Neural progenitor cell (in vitro differentiated cells): ENCODE data around the gene LRP3. TPM values are rescaled to one million over a fixed set of nuclear protein-coding genes. Genes with fewer than 3 reads are reported as not detected.

Source experiments
- DNase-seq: peaks from one replicate; pipeline ENCODE4 v3.0.0-alpha.2; 2016; ENCODE audit warnings: low spot score
- H2AFZ ChIP-seq: fragments of 200-600 bp; sonication (generic); replicated peaks from 2 replicates; pipeline ENCODE4 v1.6.1; 2016; ENCODE audit warnings: antibody characterized with exemption
- H3F3A ChIP-seq: fragments of 200-600 bp; sonication (generic); 2 replicates; pipeline ENCODE4 v1.6.1; 2016; ENCODE audit warnings: antibody characterized with exemption, low read depth
- H3K27ac ChIP-seq: fragments of 200-600 bp; sonication (generic); 2 replicates; pipeline ENCODE4 v1.5.1; 2016; ENCODE audit warnings: mild to moderate bottlenecking
- H3K27me3 ChIP-seq: fragments of 200-600 bp; sonication (generic); 2 replicates; pipeline ENCODE4 v1.6.1; 2016; ENCODE audit warnings: mild to moderate bottlenecking, moderate library complexity
- H3K36me3 ChIP-seq: fragments of 200-600 bp; sonication (generic); 2 replicates; pipeline ENCODE4 v1.5.1; 2016
- H3K4me1 ChIP-seq: fragments of 200-600 bp; sonication (generic); 2 replicates; pipeline ENCODE4 v1.6.1; 2016; ENCODE audit warnings: mixed run types
- H3K4me2 ChIP-seq: fragments of 200-600 bp; sonication (generic); 2 replicates; pipeline ENCODE4 v1.6.1; 2016
- H3K4me3 ChIP-seq: fragments of 200-600 bp; sonication (generic); 2 replicates; pipeline ENCODE4 v1.5.1; 2016
- H3K79me2 ChIP-seq: fragments of 200-600 bp; sonication (generic); 2 replicates; pipeline ENCODE4 v1.6.1; 2016; ENCODE audit warnings: low read depth
- H3K9ac ChIP-seq: fragments of 200-600 bp; sonication (generic); 2 replicates; pipeline ENCODE4 v1.6.1; 2016
- H3K9me3 ChIP-seq: fragments of 200-600 bp; sonication (generic); 2 replicates; pipeline ENCODE4 v1.5.1; 2016; ENCODE audit warnings: low read depth
- H4K20me1 ChIP-seq: fragments of 200-600 bp; sonication (generic); 2 replicates; pipeline ENCODE4 v1.6.1; 2016; ENCODE audit warnings: low read depth
- H3K27ac Mint-ChIP-seq: 3 replicates; pipeline ENCODE4 v1.8.0; 2021; ENCODE audit warnings: mixed read lengths
- H3K27me3 Mint-ChIP-seq: 2 replicates; pipeline ENCODE4 v1.8.0; 2022; ENCODE audit warnings: low read depth, mild to moderate bottlenecking, inconsistent platforms, moderate library complexity, mixed read lengths; ENCODE audit not compliant: insufficient read depth
- H3K36me3 Mint-ChIP-seq: 3 replicates; pipeline ENCODE4 v1.8.0; 2021; ENCODE audit warnings: mixed read lengths
- H3K4me1 Mint-ChIP-seq: 3 replicates; pipeline ENCODE4 v1.8.0; 2021; ENCODE audit warnings: mixed read lengths
- H3K4me3 Mint-ChIP-seq: 3 replicates; pipeline ENCODE4 v1.8.0; 2021; ENCODE audit warnings: mild to moderate bottlenecking, moderate library complexity, mixed read lengths
- H3K9me3 Mint-ChIP-seq: 3 replicates; pipeline ENCODE4 v1.8.0; 2020; ENCODE audit warnings: mixed read lengths
- EZH2 ChIP-seq: fragments of 200-600 bp; sonication (generic); IDR thresholded peaks from 2 replicates; pipeline ENCODE4 v1.6.1; 2017; ENCODE audit warnings: antibody characterized with exemption, mild to moderate bottlenecking, moderate library complexity
- EZH2phosphoT487 ChIP-seq: fragments of 200-600 bp; sonication (generic); IDR thresholded peaks from 2 replicates; pipeline ENCODE4 v1.6.1; 2017; ENCODE audit warnings: antibody characterized with exemption
- total RNA-seq: library from RNA; depleted of rRNA; stranded (reverse); fragments of >200 nt; gene quantifications from 2 replicates; pipeline ENCODE4 v1.2.3, GENCODE V29; 2015; ENCODE audit warnings: low replicate concordance
- TF ChIP-seq, protein P1 (sequence below): fragments of 200-600 bp; sonication (generic); IDR thresholded peaks from 2 replicates; pipeline ENCODE4 v1.5.1; 2017; ENCODE audit warnings: antibody characterized with exemption, mild to moderate bottlenecking

LRP3 gene
- total RNA-seq, 1 donor from 2014 or later = 7.5 TPM

DNA sequence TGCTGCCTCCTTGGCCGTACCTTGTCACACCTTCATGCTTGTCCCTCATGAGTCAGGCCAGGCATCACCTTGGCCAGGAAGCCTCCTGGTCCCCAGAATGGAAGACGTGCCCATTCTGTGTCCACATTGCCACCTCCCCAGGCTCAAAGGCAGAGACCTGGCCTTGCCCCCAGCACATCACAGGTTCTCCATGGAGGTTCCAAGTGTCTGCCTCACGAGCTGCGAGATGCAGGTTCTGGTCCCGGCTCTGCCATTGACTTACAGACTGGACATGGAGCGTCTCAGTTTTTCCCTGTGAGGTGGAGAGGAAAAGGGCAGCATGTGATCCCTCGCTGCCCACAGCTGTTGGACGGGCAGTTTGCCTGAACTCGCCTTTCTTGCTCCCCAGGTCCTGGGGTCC is 40.6 kb downstream of the LRP3 start:
- no peaks in the 10 kb centered on the region for H3K9me3 ChIP-seq
- DNase-seq = no peak
- H3K79me2 ChIP-seq = no peaks in the 10 kb centered on the region
- H3K4me2 ChIP-seq = no peak overlapping the region
- no peaks in the 10 kb centered on the region for H4K20me1 ChIP-seq
- TF ChIP-seq, protein P1, sequence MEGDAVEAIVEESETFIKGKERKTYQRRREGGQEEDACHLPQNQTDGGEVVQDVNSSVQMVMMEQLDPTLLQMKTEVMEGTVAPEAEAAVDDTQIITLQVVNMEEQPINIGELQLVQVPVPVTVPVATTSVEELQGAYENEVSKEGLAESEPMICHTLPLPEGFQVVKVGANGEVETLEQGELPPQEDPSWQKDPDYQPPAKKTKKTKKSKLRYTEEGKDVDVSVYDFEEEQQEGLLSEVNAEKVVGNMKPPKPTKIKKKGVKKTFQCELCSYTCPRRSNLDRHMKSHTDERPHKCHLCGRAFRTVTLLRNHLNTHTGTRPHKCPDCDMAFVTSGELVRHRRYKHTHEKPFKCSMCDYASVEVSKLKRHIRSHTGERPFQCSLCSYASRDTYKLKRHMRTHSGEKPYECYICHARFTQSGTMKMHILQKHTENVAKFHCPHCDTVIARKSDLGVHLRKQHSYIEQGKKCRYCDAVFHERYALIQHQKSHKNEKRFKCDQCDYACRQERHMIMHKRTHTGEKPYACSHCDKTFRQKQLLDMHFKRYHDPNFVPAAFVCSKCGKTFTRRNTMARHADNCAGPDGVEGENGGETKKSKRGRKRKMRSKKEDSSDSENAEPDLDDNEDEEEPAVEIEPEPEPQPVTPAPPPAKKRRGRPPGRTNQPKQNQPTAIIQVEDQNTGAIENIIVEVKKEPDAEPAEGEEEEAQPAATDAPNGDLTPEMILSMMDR = no peak
- TF ChIP-seq EZH2phosphoT487 = no peak
- no peak for TF ChIP-seq EZH2
- Mint-ChIP-seq H3K27ac (no peak overlapping the region), H3K9me3 (peaks cover 2% of the 10 kb centered on the region), H3K4me3 (peak overlapping the region; percentile 36), H3K36me3 (no peaks in the 10 kb centered on the region), H3K27me3 (peaks cover 13% of the 10 kb centered on the region), H3K4me1 (no peaks in the 10 kb centered on the region)
- no peak overlapping the region for H3K9ac ChIP-seq
- no peak overlapping the region for H3K4me3 ChIP-seq
- no peaks in the 10 kb centered on the region for H3F3A ChIP-seq
- H3K27me3 ChIP-seq = peaks cover 22% of the 10 kb centered on the region
- no peak overlapping the region for H3K27ac ChIP-seq
- H2AFZ ChIP-seq = no peak overlapping the region
- H3K4me1 ChIP-seq = no peaks in the 10 kb centered on the region
- no peaks in the 10 kb centered on the region for H3K36me3 ChIP-seq

DNA sequence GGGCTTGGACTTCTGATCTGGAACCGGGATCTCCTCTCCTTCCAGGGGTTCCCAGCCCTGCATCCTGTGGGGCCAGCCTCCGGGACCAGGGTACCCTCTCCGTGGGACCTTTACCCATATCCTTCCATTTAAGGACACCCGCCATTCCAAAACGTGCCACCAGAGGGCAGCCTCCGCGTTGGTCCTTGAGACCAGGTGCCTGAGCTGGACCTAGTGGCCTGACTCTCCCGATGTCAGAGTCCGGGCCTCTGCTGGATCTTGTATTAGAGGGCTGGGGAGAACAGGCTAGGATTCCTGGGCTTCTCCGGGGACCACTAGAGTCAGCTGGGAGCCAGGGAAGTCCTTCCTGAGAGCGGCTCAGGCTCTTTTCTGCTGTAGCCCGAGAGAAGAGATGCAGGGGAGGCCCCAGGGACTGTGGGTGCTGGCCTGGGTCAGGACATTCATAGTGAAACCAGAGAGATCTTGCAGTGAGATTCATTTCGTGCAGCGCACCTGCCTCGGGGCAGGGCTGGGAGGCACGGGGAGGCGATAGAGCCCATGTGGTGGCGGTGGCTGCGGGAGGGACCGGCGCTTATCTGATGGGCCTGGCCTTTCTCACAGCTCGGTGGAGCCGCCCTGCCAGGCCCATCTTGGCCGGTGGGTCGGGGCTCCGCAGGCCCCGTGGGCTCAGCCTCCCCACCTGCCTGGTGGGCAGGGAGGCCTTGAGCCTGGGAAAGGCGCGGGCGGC is 41.3 kb downstream of the LRP3 start:
- H3K4me2 ChIP-seq = no peak overlapping the region
- H3K9me3 Mint-ChIP-seq = no peaks in the 10 kb centered on the region
- no peak overlapping the region for H2AFZ ChIP-seq
- H3K27me3 ChIP-seq = peaks cover 15% of the 10 kb centered on the region
- no peak overlapping the region for H3K4me3 Mint-ChIP-seq
- no peaks in the 10 kb centered on the region for H4K20me1 ChIP-seq
- H3K27ac Mint-ChIP-seq = no peak overlapping the region
- no peaks in the 10 kb centered on the region for H3K4me1 ChIP-seq
- no peak overlapping the region for H3K9ac ChIP-seq
- H3K27me3 Mint-ChIP-seq = peaks cover 8% of the 10 kb centered on the region
- no peaks in the 10 kb centered on the region for H3F3A ChIP-seq
- H3K36me3 ChIP-seq = no peaks in the 10 kb centered on the region
- H3K79me2 ChIP-seq = no peaks in the 10 kb centered on the region
- TF ChIP-seq EZH2phosphoT487 = no peak
- TF ChIP-seq, protein P1 = peak; percentile 89
- no peaks in the 10 kb centered on the region for H3K4me1 Mint-ChIP-seq
- H3K9me3 ChIP-seq = no peaks in the 10 kb centered on the region
- no peak overlapping the region for H3K4me3 ChIP-seq
- H3K27ac ChIP-seq = no peak overlapping the region
- no peaks in the 10 kb centered on the region for H3K36me3 Mint-ChIP-seq
- peak; percentile 92 for DNase-seq

DNA sequence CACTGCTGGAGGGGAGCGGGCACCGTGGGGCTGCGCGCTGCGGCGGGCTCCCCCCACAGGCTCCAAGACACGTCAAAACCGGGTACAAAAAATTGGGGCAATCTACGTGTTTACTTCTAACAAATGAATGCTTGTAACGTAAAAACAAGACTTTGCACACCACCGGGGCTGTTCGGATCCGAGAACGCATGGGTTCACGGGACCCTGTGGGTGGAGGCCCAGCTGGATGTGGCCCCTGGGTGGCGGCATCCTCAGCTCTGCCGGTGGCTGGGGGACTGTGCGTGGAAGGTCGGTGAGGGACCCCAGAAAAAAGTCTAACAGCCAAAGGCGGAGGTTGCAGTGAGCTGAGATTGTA is 41.8 kb downstream of the LRP3 start:
- no peak for TF ChIP-seq EZH2
- TF ChIP-seq, protein P1 = no peak
- TF ChIP-seq EZH2phosphoT487 = no peak
- H3K36me3 Mint-ChIP-seq = no peaks in the 10 kb centered on the region

More for the DNA sequence above, 41.8 kb downstream of the LRP3 start:
- no peaks in the 10 kb centered on the region for H3K4me1 ChIP-seq
- H3K79me2 ChIP-seq = no peaks in the 10 kb centered on the region
- no peak overlapping the region for H3K9ac ChIP-seq
- H3K36me3 ChIP-seq = no peaks in the 10 kb centered on the region
- Mint-ChIP-seq H3K27ac (no peak overlapping the region), H3K27me3 (peaks cover 5% of the 10 kb centered on the region), H3K4me1 (no peaks in the 10 kb centered on the region), H3K9me3 (no peaks in the 10 kb centered on the region), H3K4me3 (no peak overlapping the region)
- no peaks in the 10 kb centered on the region for H3F3A ChIP-seq
- H3K9me3 ChIP-seq = no peaks in the 10 kb centered on the region
- peaks cover 10% of the 10 kb centered on the region for H3K27me3 ChIP-seq
- DNase-seq = no peak
- no peak overlapping the region for H3K4me3 ChIP-seq
- H2AFZ ChIP-seq = no peak overlapping the region
- no peak overlapping the region for H3K27ac ChIP-seq
- H4K20me1 ChIP-seq = no peaks in the 10 kb centered on the region
- H3K4me2 ChIP-seq = no peak overlapping the region
